ENCODE measurements around the gene EML4.

DNA sequence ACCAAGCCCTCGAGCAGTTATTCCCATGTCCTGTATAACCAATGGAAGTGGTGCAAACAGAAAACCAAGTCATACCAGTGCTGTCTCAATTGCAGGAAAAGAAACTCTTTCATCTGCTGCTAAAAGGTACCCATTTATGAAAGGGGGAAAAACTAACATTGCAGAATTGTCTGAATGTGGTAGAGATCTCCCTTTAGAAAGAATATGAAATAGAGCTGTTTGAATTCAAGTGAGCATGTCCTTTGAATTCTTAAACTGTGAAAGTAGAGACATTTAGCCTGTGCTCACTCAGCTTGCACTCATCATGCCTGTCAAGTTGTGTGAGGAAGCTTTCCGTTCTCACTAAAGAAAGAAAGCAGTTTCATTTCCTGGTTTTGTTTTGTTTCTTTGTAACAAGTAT, 87.4 kb downstream of the EML4 start:
- TF ChIP-seq CTCF (IDR thresholded peaks at IDR 0.05) (no peak), EZH2 (IDR thresholded peaks at IDR 0.05) (no peak), EZH2phosphoT487 (IDR thresholded peaks at IDR 0.05) (no peak)

All from neural progenitor cell (in vitro differentiated cells).